Pancreas (tissue), 10 donors: ENCODE measurements around the gene KRT13. TPM values are rescaled to one million over a fixed set of nuclear protein-coding genes. Genes with fewer than 3 reads are reported as not detected.

ENCODE experiments used
- ATAC-seq, 4 donors: fragments of 200-7000 bp; cut with Tn5 transposase; one replicate each; pipeline versions ENCODE4 v1.8.0 to v1.9.1; 2020; ENCODE audit warnings: mild to moderate bottlenecking in 4 of 4, moderate library complexity in 4 of 4
- DNase-seq, 6 donors: peaks; one replicate each; pipeline ENCODE4 v3.0.0-alpha.2; 2020
- FAIRE-seq: peaks from 2 replicates; lab custom pipeline; 2012; peaks lifted over from hg19 to GRCh38; lab: Jason Lieb, UNC
- H3K27ac ChIP-seq, 4 donors: fragments of 200-600 bp; sonication (generic); 1 replicate in 3 of 4; 2 replicates in 1 of 4; pipeline versions ENCODE4 v1.5.0 to v1.8.0; 2020
- H3K27me3 ChIP-seq, 4 donors: fragments of 200-600 bp; one replicate each; pipeline ENCODE4 v1.8.0; 2021
- H3K36me3 ChIP-seq, 3 donors: fragments of 200-600 bp; sonication (generic) in 1 of 3; one replicate each; pipeline versions ENCODE4 v1.5.0 to v1.8.0; 2020 to 2021
- H3K4me1 ChIP-seq, 3 donors: fragments of 200-600 bp; one replicate each; pipeline ENCODE4 v1.8.0; 2021
- H3K4me3 ChIP-seq, 4 donors: fragments of 200-600 bp; sonication (generic) in 2 of 4; one replicate each; pipeline versions ENCODE4 v1.5.0 to v1.8.0; 2020 to 2021
- H3K9me3 ChIP-seq, 4 donors: fragments of 200-600 bp; one replicate each; pipeline ENCODE4 v1.8.0; 2021
- WGBS, 2 donors: extraction: QIAGEN DNeasy Blood & Tissue Kit; methylation state at CpG; one replicate each; pipeline ENCODE4 v1.1.7; 2013; 5-methylcytosine and 5-hydroxymethylcytosine counted together
- intact Hi-C, 3 donors: fragments of 100-400 bp; cut with DNase I; formaldehyde crosslinking; loops; one replicate each; pipeline versions ENCODE4 v1.11.1 to v1.14.2; 2022
- polyA plus RNA-seq, 2 donors: library from polyadenylated mRNA; stranded (reverse); fragments of 200-250 nt; gene quantifications; one replicate each; pipeline ENCODE4 v1.2.3, GENCODE V29; 2013
- total RNA-seq, 6 donors: library from RNA; stranded (reverse); fragmentation: NEBNext Ultra II Directional in 4 of 6; extraction: Animal tissue kit (Norgen Biotek cat#: 25700) in 4 of 6; gene quantifications; one replicate each; pipeline versions ENCODE4 v1.2.1 to v1.2.4, GENCODE V29; 2021 to 2023
- TF ChIP-seq, protein P1 (sequence below), 4 donors: fragments of 200-600 bp; sonication (generic) in 3 of 4; IDR thresholded peaks; one replicate each; pipeline versions ENCODE4 v1.5.0 to v1.8.0; 2021; ENCODE audit warnings: antibody characterized with exemption in 4 of 4
- donor health status: healthy with polysubstance abuse.
- donor health status: DM: no; HTN: no; CAD: no; lungs with moderate emphysema.
- donor health status: DM: no; HTN: no; CAD: no.
- donor health status: control.
- donor health status: control.
- donor health status: Bipolar disorder and iron deficiency.
- donor health status: DM: yes; HTN: yes; CAD: no.
- donor health status: DM: no; HTN: no; CAD: no.
- donor health status: DM: no; HTN: no; CAD: no.
- donor health status: DM: yes; HTN: yes; CAD: no.

The KRT13 gene
- total and polyA plus RNA-seq, 8 donors = 0.39 to 11.9 (median 5.3) TPM; not detected in 5

DNA sequence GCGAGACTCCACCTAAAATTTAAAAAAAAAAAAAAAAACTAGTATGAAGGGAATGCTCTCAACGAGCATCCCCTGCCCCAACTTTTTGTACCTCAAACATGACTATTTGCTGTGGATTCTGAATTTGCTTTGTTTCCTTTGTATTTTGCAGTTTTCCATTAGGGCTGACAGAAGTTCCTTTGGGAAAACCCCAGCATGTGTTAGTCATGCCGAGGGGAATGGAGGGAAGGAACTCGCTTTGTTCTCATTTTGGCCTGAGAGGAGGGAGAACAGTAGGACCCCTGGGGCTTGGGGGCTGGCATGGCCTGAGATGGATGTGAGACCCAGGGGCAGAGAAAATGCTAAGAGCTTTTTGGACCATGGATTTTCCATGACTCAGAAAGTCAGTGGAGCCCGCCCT lies 46.0 kb upstream of the KRT13 start:
- FAIRE-seq (no peak), ATAC-seq (no peak), DNase-seq (no peak)
- intact Hi-C loops = no loop called here
- no peak overlapping the region for H3K27ac ChIP-seq
- TF ChIP-seq, protein P1, sequence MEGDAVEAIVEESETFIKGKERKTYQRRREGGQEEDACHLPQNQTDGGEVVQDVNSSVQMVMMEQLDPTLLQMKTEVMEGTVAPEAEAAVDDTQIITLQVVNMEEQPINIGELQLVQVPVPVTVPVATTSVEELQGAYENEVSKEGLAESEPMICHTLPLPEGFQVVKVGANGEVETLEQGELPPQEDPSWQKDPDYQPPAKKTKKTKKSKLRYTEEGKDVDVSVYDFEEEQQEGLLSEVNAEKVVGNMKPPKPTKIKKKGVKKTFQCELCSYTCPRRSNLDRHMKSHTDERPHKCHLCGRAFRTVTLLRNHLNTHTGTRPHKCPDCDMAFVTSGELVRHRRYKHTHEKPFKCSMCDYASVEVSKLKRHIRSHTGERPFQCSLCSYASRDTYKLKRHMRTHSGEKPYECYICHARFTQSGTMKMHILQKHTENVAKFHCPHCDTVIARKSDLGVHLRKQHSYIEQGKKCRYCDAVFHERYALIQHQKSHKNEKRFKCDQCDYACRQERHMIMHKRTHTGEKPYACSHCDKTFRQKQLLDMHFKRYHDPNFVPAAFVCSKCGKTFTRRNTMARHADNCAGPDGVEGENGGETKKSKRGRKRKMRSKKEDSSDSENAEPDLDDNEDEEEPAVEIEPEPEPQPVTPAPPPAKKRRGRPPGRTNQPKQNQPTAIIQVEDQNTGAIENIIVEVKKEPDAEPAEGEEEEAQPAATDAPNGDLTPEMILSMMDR (IDR thresholded peaks at IDR 0.05) = no peak
- no peaks in the 10 kb centered on the region for H3K27me3 ChIP-seq
- H3K9me3 ChIP-seq = no peaks in the 10 kb centered on the region
- H3K4me1 ChIP-seq = peaks cover 0 to 14% (median 7%) of the 10 kb centered on the region in 3 donors
- 64 to 69% methylated on average over 5 of the region's 5 CpGs for WGBS, 2 donors
- no peak overlapping the region for H3K4me3 ChIP-seq
- H3K36me3 ChIP-seq = no peaks in the 10 kb centered on the region

DNA sequence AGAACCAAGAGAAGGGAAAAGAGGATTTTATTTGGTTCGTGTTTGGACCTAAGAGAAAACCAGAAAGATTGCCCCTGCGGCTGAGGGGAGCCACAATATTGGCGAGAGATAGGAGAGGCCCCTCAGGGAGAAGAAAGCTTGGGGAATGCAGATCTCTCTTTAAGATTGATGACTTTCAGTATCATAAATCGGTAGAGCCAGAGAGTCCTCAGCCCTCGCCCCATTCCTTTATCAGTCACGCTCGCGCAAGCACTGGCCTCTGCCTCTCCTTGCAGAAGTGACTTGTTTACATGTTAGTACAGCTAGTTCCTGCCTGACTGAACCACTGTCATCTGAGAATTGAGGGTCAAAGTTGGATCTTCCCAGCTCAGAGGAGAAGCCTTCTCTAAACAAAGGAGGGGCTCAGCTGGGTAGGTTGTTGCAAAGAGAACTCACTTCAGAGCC lies 44.2 kb upstream of the KRT13 start:
- 72 to 80% methylated on average over 8 of the region's 8 CpGs for WGBS, 2 donors
- no peaks in the 10 kb centered on the region for H3K9me3 ChIP-seq
- peaks cover 0 to 14% (median 7%) of the 10 kb centered on the region in 3 donors for H3K4me1 ChIP-seq
- H3K27ac ChIP-seq = no peak overlapping the region
- no peaks in the 10 kb centered on the region for H3K36me3 ChIP-seq
- no peak for DNase-seq
- no peak for ATAC-seq
- TF ChIP-seq, protein P1 (IDR thresholded peaks at IDR 0.05) = no peak
- intact Hi-C loops = loop anchor here in 1 of 3 donors (5.0 kb wide), 1 partner anchor 108 kb away; no protein-coding TSS in a partner anchor
- no peak overlapping the region for H3K4me3 ChIP-seq
- no peaks in the 10 kb centered on the region for H3K27me3 ChIP-seq
- no peak for FAIRE-seq

DNA sequence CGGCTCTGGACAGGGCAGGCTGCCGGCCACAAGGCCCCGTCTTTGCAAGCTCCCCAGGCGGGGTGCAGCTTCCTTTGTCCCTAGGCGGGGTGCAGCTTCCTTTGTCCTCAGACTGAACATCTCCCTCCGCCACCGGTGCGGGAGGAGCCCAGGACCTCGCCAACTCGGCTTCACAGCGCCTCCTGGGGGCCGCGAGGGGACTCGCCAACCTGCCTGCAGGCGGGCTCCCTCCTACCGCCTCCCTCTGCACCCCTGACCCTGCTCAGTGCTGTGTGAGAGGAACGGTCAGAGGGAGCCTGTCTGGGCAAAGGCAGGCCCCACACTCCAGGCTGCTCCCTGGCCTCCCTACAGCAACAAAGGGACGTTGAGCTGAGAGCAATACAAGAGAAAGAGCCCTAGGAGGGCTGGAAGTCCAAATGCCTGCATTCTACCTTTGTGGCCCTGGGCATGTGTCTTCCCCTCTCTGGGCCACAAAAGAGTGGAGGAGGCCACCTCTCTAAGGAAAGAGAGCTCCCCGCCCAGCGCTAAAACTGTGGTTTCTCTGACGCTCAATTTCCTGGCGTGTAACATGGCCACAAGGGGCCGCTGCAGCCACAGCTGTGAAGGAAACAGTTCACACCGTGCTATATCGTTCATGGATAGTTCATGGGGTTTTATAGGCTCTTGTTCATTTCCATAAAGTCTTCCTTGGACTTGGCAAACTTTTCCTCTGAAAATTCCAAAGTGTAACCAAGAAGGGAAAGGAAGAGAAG lies 43.6 kb upstream of the KRT13 start:
- 2 to 4% methylated on average over 25 of the region's 25 CpGs for WGBS, 2 donors
- peak overlapping the region in 2 of 4 donors; percentile 3 to 30 for H3K4me3 ChIP-seq
- H3K4me1 ChIP-seq = peaks cover 0 to 14% (median 7%) of the 10 kb centered on the region in 3 donors
- peak overlapping the region in 2 of 4 donors; percentile 58 to 63 for H3K27ac ChIP-seq
- no peaks in the 10 kb centered on the region for H3K27me3 ChIP-seq
- no peaks in the 10 kb centered on the region for H3K9me3 ChIP-seq
- FAIRE-seq = peak; percentile 47
- ATAC-seq = peak; percentile 89 to 93 (median 92)
- intact Hi-C loops = loop anchor here in 1 of 3 donors (5.0 kb wide), 1 partner anchor 108 kb away; no protein-coding TSS in a partner anchor
- DNase-seq = peak; percentile 67 to 91 (median 80)
- TF ChIP-seq, protein P1 (IDR thresholded peaks at IDR 0.05) = peak; percentile 70 to 90 (median 78)
- H3K36me3 ChIP-seq = no peaks in the 10 kb centered on the region

DNA sequence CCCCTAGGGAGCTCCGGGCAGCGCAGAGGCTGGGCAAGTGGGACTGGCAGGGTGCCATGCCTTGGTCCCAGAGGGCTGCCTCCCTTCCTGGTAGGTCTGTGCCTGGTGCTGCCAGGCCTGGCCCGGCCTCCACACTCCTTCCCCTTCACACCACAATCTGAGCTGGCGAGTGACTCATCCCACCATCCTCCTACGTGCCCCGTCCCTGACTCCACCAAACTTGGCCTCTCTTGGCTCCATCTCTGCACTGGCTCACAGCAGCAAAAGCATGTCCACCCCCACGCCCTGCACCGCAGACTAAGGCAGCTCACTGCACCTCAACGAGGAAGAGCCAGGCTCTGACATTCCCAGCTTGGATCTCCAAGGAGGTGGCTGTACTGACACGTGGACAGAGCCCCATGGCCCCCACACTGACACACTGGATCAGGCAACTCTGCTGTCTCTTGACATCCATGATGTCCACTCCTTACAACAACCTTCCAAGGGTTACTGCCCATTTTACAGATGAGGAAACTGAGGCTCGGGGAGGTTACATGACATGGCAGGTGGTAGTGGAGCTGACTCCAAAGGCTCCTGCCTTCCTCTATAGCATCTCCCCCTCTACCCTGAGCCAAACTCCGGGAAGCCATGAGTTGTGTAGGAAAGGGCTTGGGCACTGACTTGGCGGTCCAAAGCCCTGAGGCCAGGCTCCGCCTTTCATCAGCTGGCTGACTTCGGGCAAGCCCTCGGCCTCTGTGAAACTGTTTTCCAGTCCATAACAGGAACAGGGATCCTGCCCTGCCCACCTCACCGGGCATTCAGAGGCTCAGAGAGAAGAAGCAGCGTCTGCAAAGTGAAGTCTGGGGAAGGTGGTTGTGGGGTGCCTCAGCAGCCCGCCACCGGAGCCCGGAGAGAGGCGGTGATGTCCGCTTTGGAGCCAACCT lies 42.8 kb upstream of the KRT13 start:
- no peaks in the 10 kb centered on the region for H3K36me3 ChIP-seq
- H3K9me3 ChIP-seq = no peaks in the 10 kb centered on the region
- intact Hi-C loops = loop anchor here in 1 of 3 donors (5.0 kb wide), 1 partner anchor 109 kb away; no protein-coding TSS in a partner anchor
- TF ChIP-seq, protein P1 (IDR thresholded peaks at IDR 0.05) = no peak
- ATAC-seq (peak; percentile 29 to 77 (median 54)), FAIRE-seq (no peak), DNase-seq (peak; percentile 12 to 77 (median 60))
- H3K4me3 ChIP-seq = peak overlapping the region in 2 of 4 donors; percentile 3 to 30
- H3K4me1 ChIP-seq = peaks cover 0 to 14% (median 7%) of the 10 kb centered on the region in 3 donors
- no peaks in the 10 kb centered on the region for H3K27me3 ChIP-seq
- peak overlapping the region in 2 of 4 donors; percentile 58 to 63 for H3K27ac ChIP-seq
- 32 to 42% methylated on average over 23 of the region's 23 CpGs for WGBS, 2 donors
